Effector CD4-positive, alpha-beta T cell (primary cell): ENCODE results near the gene POLG.
A peak's percentile ranks its signal among the peaks of the same experiment; 100 is the strongest.

Experiments
- DNase-seq: peaks from one replicate; pipeline ENCODE4 v3.0.0-alpha.2; 2020

Gene POLG

DNA sequence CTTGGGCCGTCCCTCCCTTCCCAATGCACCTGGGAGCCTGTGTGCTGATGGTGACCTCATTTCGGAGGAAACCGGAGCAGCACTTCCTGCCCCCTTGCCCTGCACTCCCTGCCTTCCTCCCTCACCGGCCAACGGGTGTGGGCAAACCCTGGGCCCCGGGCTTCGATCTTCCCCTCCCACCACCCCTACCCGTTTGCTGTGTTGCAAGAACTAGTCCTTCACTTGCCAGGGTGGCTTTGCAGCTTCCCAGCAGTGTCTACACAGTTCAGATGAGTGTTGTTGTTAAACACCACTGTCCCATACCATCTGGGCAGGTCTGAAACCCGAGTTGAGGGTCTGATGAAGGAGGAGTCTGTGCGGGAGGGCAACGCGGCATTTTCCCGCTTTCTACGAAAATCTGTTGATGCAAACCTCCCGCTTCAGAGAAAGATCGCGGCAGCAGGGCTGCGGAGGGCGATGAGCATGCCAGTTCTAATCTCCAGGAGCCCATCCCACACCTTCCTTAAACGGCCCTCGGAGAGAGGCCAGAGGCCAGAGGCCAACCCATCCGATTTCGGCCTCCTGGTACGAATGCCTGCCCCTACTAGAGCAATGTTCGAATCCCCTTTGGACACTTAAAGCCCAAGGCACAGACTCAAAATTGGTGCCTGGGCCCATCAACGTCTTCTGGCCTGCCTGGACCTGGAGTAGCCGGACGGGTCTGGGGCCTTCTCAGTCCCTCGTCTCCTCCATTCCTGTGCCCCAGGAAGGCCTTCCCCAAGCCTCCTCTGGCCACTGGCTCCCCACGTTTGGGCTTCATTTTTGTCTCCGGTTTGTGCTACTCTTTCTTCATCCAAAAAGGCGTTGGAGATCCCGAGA, 35.7 kb upstream of the POLG start:
- DNase-seq = no peak

DNA sequence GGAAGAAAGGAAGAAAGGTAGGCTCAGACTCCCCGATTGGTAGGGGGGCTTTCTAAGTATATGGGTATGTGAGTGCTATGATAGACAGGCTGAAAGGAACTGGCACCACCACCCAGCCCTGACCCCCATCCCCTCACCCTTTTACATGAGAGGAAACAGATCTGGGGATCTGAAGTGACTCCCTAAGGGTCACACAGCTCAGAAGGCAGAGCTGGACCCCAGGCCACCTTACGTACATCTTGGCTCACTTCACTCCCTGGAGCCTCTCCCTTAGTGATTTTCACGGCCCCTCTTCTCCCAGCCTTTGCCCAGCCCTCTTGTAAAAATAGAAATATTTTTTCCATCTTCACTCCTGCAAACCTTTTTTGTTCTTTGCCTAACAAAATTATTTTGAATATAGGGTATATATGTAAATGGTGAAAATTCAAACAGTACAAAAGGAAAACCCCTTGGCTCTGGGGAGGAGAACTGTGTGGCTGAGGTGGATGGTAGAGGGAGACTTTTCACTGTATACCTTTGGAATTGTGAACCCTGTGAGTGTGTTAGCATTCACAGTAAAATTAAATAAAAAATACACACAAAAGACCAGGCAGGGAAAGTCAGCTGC, 34.8 kb upstream of the POLG start:
- no peak for DNase-seq

DNA sequence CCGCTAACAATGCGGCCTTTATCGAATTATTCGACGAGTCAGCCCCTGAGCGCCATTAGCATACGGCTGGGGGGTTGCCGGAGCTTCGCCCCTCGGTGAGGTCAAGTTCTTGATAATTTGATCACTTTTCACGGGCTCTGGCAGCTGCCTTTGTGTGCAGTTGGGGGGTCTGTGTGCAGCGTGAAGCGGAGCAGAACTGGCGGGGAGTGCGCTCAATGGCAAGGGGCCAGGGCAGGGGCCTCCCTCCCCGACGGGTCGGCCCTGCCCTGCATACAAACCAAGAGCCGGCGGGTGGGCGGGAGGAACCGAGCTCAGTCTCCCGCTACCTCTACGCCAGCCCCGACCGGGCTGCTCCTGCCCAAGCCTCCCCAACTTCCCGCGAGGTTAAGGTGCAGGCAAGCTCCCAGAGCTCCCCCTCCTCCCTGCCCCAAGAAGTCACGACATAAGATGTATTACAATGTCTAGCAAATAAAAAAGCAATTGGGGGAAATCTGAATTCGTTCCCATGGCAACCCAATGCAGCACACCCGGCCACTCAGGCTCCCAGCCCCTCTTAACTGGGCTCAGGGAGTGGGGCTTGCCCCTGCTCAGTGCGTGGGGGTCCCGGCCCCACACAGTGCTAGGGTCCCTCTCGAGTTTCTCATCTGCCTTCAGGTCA, 34.1 kb upstream of the POLG start:
- no peak for DNase-seq

DNA sequence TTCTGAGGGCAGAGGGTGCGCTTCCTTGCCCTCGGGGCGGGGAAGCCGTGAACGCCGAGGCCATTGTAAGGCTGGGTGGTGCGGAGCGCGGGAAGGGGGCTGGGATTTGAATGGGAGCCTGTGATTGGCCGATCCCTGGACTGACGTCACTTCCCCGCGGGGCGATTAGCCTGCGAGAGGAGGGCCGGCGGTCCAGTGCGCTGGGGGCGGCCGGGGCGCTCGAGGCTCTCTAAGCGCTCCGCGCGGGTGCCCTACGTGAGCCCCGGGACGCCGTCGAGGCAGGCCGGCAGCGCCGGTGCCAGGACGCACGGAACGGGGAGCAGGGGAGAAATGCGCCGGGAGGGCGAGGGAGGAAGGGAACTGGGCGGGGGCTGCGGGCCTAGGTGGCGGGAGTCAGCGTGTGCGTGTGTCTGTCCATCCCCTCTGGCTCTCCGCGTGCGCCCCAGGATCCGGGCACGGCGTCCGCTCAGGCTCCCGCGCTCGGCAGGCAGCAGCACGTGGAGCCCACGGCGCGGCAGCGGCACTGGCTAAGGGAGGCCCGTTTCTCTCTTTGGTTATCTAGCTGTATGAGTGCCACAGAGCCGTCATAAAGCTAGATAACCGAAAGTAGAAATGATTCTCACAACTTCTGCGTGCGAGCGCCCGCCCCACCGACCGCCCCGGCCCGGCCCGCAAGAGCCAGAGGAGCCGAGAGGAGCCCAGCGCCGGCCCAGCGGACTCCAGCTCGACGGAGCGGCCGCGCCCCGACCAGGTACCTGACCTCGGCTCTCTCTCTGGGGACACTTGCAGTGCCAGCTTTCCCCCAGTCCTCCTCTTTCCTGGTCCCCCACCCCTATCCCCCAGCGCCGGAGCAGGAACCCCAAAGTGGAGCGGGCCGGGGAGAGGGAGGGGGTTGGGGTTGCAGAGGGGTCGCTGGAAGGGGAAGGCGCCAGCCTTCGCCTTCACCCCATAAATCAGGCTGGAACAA, 33.1 kb upstream of the POLG start:
- no peak for DNase-seq

DNA sequence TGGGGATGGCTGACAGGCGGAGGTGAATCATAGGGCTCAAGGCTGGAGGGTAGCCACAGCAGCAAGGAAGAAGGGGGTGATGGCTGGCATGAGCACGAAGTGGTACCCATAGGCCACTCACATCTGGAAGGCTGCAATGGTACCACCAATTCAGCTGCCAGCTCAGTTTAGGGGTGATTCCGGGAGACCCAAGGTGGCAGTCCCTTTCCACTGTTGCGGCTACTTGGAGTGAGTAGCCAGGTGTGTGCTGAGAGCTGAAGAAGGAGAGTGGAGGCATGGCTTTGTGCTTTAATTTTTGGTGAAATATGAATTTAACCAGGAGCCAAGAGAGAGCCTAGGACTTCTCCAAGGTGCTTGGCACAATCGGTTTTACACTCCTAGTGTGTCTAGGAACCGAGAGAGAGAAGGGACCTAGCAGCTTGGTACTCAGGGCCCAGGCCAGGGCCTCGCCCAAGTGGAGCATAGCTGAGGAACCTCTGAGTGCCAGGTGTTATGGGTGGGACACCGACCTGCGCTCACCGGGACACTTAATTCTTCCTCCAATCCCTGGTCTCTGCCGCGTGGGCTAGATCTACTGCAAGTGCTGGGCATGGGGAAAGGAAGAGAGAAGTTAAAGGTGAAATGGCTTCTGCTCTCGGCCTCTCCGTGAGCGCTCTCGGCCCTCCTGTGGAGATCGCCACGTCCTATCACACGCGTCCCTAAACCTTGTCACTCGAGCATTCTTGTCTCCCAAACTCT, 32.2 kb upstream of the POLG start:
- no peak for DNase-seq

DNA sequence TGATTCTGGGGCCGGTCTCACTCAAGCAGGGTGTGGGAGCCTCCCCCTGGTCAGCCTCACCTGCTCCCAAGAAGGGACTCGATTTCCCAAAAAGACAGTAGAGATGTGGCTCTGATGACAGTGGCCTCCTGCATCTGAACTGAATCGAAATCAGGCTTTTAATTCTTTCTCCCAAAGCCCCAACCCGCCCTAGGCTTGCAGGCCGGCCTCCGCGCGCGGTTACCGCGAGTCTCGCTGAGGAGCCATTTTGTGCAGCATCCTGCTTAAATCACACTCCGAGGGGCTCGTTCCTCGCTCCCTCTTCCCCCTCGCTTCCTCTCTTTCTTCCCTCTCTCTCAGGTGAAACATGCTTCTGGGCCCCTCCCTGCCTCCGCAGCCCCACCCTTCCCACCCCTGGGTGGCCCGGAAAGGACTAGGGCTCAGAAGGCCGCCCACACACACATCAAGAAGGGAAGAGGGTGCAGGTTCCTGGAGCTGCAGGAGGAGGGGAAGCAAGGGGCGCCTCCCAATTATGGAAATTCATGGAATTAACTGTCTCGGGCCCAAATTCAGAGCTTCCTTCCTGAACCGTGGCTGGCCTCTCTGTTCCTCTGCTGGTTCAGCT, 30.9 kb upstream of the POLG start:
- no peak for DNase-seq

DNA sequence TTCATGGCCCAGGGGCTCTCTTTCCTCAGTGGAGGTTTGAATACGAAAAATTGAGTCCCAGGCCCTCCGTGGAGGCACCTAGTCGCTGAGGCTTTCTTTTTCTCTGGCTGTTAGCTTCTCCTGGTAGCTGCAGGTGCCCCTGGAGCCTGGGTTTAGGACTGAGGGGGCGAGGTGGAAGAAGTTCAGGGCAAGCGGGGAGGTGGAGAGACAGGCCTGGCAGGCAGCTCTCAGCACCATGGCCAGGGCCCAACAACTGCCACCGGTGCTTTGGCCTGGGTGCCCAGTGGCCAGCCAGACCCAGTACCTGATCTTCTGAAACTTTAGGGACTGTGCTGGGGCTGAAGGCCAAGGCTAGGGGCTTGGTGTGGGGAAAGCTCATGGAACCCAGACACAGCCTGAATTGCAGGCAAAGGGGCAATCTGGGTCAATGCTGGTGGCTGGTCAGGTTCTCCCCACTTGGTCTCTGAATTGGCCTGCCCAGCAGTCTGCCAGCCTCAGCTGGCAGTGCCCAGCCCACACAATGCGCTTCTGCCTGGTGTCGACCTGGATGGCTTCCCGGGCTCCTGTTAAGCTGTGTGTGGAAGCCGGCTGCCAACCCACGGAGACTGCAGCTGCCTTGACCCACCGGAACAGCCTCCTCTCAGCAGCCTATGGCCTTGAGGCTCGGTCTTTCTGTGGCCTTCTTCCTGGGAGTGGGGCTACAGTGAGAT, 30.3 kb upstream of the POLG start:
- no peak for DNase-seq

DNA sequence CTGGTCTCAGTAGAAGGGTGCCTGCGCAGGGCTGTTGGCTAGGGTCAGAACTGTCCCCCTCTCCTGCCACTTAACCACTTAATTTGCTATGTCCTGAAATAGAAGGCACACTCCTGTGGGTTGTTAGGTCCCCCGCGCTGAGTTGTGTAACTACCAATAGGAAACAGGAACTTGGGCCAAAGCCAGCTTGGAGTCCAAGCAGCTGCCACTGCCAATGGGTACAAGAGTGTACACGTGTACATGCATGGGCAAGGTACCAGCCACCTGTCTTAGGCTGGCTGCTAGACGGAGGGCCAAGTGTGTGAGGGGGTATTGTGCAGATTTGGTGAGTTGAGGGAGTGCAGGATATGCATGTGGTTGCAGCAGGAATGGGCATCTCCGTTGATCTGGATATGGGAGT, 29.7 kb upstream of the POLG start:
- no peak for DNase-seq

DNA sequence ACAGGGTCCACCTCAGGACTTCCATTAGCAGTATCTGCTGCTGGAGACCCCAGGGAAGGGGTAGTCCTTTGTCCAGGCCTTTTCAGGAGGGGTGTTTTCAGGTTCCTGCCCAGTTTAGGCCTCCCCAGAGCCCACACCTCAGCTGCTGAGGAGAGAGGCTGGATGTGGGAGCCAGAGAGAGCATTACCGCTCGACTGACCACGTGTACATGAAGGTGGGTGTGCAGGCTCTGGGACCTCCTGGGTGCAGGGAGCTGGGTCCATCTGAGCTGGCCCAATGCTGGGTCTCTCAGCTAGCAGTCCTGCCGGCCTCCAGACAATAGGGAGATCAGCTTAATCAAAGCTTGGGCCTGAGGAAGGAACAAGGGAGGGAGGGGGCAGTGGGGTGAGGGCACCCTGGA, 29.1 kb upstream of the POLG start:
- no peak for DNase-seq

DNA sequence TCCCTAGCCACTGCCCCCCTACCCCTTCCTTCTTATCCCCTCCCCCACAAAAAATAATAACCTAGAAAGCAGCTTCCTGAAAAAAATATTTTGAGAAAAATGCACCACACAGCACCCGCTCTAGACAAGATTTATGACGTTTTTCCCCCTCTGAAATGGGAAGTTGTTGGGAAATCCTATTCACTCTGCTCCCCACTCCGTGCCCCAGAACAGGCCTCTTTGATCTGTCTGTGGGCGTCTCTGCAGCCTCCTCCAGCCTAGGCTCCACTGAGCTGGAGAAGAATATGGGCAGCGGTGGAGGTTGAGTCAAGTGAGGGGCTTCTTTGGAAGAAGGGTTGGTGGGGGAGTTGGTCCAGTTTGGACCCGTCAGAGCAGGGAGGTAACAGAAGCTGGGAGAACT, 28.5 kb upstream of the POLG start:
- DNase-seq = no peak

DNA sequence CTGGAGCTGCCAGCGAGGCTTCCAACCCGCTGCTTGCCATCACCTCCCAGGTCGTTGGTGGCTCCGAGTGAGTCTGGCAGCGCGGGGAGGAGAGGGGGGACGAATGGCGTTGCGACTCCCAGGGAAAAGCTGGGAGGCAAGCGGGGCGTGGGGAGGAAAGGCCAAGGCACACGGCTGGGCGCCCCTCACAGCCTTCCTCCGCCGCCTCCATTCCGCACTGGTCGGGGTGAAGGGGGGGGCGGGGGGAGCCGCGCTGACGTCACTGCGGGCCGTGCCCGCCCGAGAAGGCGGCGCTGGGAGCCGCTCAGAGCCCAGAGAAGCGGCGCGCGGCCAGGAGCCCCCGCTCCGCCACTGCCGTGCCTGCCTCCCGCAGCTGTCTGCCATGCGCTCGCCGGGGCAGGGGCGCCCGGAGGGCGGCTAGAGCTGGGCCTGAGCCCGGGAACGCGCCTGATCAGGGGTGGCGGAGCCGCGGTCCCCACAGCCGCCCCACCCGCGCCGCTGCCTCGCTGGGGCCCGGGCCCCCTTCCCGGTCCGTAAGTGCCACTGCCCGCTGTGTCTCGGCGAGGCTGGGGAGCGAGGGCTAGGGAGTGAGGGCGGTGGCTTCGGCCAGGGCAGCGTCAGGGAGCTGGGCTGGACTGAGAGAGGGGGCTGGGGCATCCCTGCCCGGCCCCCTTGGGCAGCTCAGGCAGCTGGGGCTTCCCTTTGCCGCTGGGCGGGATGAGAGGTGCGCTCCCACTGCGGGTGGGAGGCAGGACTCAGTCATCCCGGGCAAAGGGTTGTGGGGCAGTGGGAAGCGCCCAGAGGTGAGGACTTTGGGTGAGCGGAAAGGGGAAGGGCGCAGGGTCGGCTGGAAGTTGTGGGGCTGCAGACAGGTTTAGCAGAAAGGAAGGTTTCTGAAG, 27.8 kb upstream of the POLG start:
- DNase-seq = no peak

DNA sequence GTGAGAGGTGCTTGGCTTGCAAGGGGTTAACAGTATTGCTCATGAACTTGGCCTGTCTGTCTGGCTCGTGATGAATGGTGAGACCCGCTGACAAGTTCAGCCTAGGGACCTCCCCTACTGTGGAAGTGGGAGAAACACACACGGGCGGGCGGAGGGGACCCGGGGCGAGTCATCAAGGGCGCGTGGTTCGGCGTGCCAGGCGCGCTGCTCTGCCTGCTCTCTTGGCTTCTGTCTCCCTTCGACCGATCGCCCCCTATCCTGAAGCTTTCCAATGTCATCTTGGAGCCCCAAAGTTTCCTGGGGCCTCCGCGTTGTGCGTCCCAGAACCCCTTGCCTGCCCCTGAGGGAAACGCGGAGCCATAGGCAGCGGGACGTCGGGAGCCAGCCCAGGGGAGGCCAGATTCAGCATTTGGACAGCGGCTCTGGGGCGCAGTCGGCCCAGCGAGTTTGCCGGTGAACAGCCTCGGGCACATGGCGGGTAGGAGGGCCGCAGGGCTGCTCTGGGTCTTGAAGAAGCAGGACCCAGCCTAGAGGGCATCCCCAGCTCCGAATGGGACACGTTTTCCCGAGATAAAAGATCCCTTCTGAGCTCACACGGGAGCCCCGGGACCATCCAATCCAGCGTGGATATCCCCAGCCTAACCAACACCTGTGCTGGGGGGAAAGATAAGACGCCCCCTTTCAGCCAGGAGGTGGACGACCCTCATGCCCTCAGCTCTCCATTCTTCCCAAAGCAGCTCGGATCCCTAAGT, 27.0 kb upstream of the POLG start:
- peak; percentile 52 for DNase-seq

DNA sequence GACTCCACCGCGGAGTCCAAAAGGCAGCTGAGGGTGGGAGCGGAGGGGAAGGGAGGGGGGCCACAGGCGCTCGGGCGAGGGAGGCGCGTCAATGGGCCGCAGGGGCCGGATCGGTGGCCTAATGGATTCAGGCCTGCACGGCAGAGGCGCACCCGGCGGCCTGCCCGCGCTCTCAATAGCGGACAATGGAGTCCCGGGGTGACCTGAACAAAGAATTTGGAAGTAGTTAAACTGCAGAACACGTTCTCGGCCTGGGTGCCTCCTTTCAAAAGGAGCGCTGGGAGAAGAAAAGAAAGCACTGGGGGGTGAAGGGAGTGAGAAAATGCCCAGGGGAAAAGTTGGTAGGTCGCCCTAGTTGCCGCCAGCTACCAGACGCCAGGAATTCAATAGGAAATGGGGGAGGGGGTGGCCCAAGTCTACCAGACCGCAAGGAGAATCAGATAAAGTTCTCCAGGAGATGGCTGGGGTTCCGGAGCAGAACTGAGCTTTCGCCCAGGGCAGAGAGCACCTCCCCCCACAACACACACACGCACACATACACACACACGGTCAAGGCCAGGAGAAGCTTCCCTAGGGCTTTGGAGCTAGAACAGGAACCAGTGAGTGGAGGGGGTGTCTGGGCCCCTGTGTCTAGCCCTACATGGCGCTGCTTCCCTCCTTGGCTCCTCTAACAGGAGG, 25.8 kb upstream of the POLG start:
- no peak for DNase-seq

DNA sequence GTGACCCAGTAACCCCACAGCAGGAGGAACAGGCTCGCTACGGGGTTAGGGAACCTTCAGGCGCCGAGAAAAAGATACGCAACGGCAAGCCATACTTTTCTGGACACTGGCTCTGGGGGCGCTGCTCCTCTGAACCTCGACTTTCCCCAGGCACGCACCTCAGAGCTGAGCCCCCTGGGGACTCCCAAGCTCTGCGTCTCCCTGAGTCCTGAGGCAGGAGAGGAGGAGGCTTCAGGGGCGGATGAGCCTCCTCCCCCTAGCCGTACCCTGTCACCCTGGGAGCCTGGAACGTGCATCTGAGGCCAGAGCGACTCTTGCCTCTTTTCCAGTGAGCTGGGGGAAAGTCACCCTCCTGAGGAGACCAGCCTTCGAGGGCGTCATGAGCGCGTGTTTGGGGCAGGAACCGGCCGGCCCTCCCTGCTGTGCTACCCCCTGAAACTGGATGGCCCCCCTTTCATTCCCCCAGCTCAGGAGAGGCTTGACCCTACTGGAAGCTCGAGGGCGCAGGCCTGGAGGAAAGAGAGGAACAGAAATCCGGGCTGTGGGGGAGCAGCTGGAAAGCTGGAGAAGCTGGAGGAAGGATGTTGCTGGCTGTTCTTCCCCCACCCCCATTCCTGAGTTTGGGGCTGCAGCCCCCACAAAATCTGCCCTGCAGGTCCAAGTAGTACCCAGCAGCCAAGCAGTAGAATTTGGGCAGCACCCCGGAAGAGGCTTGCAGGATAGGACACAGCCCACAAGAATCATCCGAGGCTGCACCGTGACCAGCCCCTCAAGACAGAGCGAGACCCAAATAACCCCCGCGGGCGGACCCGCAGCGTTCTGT, 25.1 kb upstream of the POLG start:
- no peak for DNase-seq

DNA sequence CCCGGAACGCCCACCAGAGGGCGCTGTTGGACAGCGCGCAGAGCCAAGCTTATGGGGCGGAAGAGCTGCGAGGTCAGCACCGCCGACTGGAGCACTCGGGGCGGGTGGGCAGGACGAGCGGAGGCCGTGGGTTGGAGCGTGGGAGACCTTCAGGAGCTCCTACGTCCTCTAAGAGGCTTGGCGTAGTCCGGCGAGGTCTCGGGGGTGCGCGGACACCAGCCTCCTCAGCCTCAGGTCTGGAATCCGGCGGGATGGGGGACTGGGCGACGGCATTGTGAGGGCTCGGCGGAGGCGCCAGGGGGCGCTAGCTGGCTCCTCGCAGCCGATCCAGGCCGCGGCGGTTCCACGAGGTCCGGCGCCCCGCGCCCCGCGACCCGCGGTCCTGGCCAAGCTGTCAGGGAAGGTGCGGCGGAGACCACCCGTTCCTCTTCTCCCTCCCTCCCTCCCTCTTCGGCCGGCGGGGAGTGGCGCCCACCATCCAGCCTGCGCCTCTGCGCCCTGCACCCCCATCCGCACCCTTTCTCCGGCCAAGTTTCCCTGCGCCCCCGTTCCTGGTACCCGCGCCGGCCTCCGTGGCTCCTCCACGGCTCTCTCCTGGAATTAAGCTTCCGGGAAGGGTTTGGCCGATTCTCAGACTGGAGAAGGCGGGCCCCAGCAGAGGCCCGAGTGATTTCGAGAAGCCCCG, 24.3 kb upstream of the POLG start:
- DNase-seq = peak; percentile 72

DNA sequence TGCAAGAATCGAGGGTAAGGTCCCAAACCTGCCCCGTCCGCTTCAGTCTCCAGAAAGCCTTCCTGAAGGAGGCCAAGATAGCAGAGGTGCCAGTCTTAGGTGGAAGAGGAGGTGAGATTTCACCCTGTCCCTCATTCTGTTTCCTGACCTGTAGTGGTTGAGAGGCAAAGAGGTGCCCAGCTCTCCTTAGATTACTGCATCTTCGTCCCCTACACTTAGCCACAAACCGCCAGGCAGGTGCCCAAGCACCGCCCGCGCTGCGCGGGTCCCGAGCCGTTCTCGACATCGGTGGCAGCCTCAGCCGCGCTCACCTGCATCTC, 23.8 kb upstream of the POLG start:
- DNase-seq = no peak

DNA sequence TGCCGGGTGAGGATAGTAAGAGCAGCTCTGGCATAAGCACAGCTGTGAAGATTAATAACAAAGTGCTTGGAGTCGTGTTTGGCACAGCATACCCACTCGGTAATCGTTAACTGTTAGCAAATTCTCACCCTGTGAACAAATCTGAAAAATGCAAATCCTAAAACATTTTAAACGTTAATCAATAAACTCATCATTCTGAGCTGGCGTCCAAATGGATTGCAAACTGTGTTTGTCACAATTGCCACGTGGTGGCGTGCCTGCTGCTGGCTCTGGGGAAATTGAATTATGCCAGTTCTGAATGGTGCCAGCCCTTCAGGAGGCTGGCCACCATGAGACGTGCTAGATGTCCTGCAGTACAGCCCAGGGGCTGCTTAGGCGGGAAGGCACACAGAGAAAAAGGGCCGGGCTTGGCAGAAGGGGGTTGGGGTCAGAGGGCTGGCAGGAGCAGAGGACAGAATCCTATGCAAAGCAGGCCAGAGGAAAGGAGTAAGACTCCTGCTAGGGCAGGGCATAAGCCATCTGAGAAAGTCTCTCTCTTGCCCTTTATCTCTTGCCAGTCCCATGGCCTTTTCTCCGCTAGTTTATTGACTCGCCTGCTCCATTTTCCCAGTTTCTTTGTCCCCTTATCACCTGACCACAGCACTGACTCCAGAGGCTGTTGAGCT, 22.1 kb upstream of the POLG start:
- no peak for DNase-seq
